GM19455 (cell line): Measurements from ENCODE around the gene CDH26.
"Not testable (repeated sequence)": the region's sequence is repeated elsewhere in the genome, so short reads cannot be mapped to it uniquely, and the experiment has no call there.

ENCODE experiments used
- ATAC-seq: cut with Tn5 transposase; IDR thresholded peaks from one replicate; pipeline ENCODE4 v1.9.1; 2021; ENCODE audit not compliant: unreplicated experiment

Gene CDH26

GRCh38 chr20:59940129-59940955, 17.9 kb upstream of the CDH26 start, which contains the start of the genes FAM217B and PPP1R3D:
FAM217B (plus strand) TSS chr20:59940389; CDS start chr20:59943944, 3,555 bp downstream.
PPP1R3D (minus strand) TSS chr20:59940305; CDS start chr20:59939931, 374 bp downstream.
- peak; percentile 91 for ATAC-seq

GRCh38 chr20:59940956-59941294, 17.3 kb upstream of the CDH26 start:
- no peak for ATAC-seq

- no peak for ATAC-seq
These were observed 16.0 kb upstream of the CDH26 start for GRCh38 chr20:59942245-59942644.

GRCh38 chr20:59944726-59945125, 13.5 kb upstream of the CDH26 start:
- no peak for ATAC-seq

- ATAC-seq: no peak
These were observed 13.0 kb upstream of the CDH26 start for GRCh38 chr20:59945175-59945574.

- ATAC-seq: no peak
These were observed 12.5 kb upstream of the CDH26 start for GRCh38 chr20:59945731-59946130.

- no peak for ATAC-seq
These were observed 10.8 kb upstream of the CDH26 start for GRCh38 chr20:59947376-59947775.

GRCh38 chr20:59948212-59948611, 10.0 kb upstream of the CDH26 start:
- no peak for ATAC-seq

- ATAC-seq: peak; percentile 64
These were observed 9.1 kb upstream of the CDH26 start for GRCh38 chr20:59948828-59949720.

- no peak for ATAC-seq
These were observed 8.3 kb upstream of the CDH26 start for GRCh38 chr20:59949911-59950310.

- ATAC-seq: no peak
These were observed 3.5 kb upstream of the CDH26 start for GRCh38 chr20:59954718-59955117.

- no peak for ATAC-seq
These were observed 3.0 kb upstream of the CDH26 start for GRCh38 chr20:59955131-59955796.

- not testable (repeated sequence) for ATAC-seq
These were observed 655 bp upstream of the CDH26 start for GRCh38 chr20:59957568-59957967.

- ATAC-seq: no peak
These were observed 403 bp downstream of the CDH26 start for GRCh38 chr20:59958626-59959025.

- ATAC-seq: no peak
These were observed 3.2 kb downstream of the CDH26 start for GRCh38 chr20:59961423-59961822.

GRCh38 chr20:59962155-59962554, 3.9 kb downstream of the CDH26 start:
- no peak for ATAC-seq

- ATAC-seq: no peak
These were observed 8.2 kb downstream of the CDH26 start for GRCh38 chr20:59966428-59966827.

- ATAC-seq: no peak
These were observed 13.2 kb downstream of the CDH26 start for GRCh38 chr20:59971428-59971827.

- no peak for ATAC-seq
These were observed 14.0 kb downstream of the CDH26 start for GRCh38 chr20:59972037-59972801.

- ATAC-seq: no peak
These were observed 18.0 kb downstream of the CDH26 start for GRCh38 chr20:59976156-59976782.
